Stimulated activated CD8-positive, alpha-beta memory T cell treated with anti-CD3 and anti-CD28 coated beads, Interleukin-2, amount 100 ng/mL, for 48 hours (primary cell): ENCODE measurements around the gene IL17REL.

Experiments used
- DNase-seq, 2 donors: peaks; one replicate each; pipeline ENCODE4 v3.0.0-alpha.2; 2020; ENCODE audit warnings: low read depth in 2 of 2

Gene IL17REL

GRCh38 chr22:50022171-50022819, 9.7 kb upstream of the IL17REL start:
- DNase-seq: no peak

- DNase-seq: no peak
Measured at GRCh38 chr22:50020606-50021005, 8.0 kb upstream of the IL17REL start.

GRCh38 chr22:50019316-50019715, 6.8 kb upstream of the IL17REL start:
- no peak for DNase-seq

- no peak for DNase-seq
Measured at GRCh38 chr22:50018608-50019285, 6.2 kb upstream of the IL17REL start.

GRCh38 chr22:50017701-50018224, 5.2 kb upstream of the IL17REL start:
- no peak for DNase-seq

GRCh38 chr22:50016988-50017700, 4.6 kb upstream of the IL17REL start:
- DNase-seq: peak; percentile 77 to 87

- DNase-seq: no peak
Measured at GRCh38 chr22:50016308-50016987, 3.9 kb upstream of the IL17REL start.

GRCh38 chr22:50015451-50016307, 3.1 kb upstream of the IL17REL start:
- DNase-seq: no peak

GRCh38 chr22:50014655-50015401, 2.3 kb upstream of the IL17REL start:
- no peak for DNase-seq

- DNase-seq: no peak
Measured at GRCh38 chr22:50014053-50014501, 1.5 kb upstream of the IL17REL start.

- DNase-seq: no peak
Measured at GRCh38 chr22:50011447-50012210, 936 bp downstream of the IL17REL start.

GRCh38 chr22:50010676-50011446, 1.7 kb downstream of the IL17REL start:
- DNase-seq: no peak

GRCh38 chr22:50009765-50010675, 2.5 kb downstream of the IL17REL start:
- DNase-seq: no peak

GRCh38 chr22:50009251-50009650, 3.3 kb downstream of the IL17REL start:
- no peak for DNase-seq

GRCh38 chr22:50008151-50009040, 4.2 kb downstream of the IL17REL start:
- no peak for DNase-seq

GRCh38 chr22:50007057-50007511, 5.5 kb downstream of the IL17REL start:
- no peak for DNase-seq

GRCh38 chr22:50004918-50005317, 7.6 kb downstream of the IL17REL start:
- DNase-seq: no peak
